Mammary epithelial cell (primary cell): ENCODE results near the gene PGM1.

Experiments
- EZH2 ChIP-seq: IDR thresholded peaks from 2 replicates; pipeline ENCODE4 v1.6.1; 2012; ENCODE audit warnings: low read length, inconsistent platforms, borderline replicate concordance
- TF ChIP-seq, protein P1 (sequence below), 2 donors: IDR thresholded peaks in 1 of 2; conservative IDR thresholded peaks in 1 of 2; 2 replicates each; pipeline ENCODE4 v1.5.1; 2011 to 2012; ENCODE audit warnings: inconsistent platforms in 2 of 2, low read length in 2 of 2, mild to moderate bottlenecking in 2 of 2, control low read depth in 1 of 2, low read depth in 1 of 2; ENCODE audit not compliant: insufficient read depth in 1 of 2; ENCODE audit errors: extremely low read depth in 1 of 2

DNA sequence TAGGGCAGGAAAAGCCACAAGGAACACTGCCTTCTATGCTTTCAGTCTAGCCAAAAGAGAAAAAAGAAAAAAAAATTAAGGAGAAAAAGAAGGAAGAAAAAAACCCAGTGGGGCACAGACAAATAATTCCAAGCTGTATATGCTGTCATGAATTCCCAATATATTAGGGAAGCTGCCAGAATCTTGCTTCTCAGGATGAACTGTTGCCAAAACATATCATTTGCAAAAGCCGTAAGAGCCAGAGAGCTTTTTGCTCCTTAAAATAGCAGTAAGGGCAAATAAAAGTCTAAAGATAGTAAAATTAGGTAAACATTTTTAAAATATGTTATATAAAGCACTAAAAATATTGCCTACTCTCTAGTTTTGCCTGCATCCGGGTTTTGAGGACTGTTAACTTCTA lies 52.1 kb downstream of the PGM1 start:
- TF ChIP-seq EZH2: no peak
- TF ChIP-seq, protein P1, sequence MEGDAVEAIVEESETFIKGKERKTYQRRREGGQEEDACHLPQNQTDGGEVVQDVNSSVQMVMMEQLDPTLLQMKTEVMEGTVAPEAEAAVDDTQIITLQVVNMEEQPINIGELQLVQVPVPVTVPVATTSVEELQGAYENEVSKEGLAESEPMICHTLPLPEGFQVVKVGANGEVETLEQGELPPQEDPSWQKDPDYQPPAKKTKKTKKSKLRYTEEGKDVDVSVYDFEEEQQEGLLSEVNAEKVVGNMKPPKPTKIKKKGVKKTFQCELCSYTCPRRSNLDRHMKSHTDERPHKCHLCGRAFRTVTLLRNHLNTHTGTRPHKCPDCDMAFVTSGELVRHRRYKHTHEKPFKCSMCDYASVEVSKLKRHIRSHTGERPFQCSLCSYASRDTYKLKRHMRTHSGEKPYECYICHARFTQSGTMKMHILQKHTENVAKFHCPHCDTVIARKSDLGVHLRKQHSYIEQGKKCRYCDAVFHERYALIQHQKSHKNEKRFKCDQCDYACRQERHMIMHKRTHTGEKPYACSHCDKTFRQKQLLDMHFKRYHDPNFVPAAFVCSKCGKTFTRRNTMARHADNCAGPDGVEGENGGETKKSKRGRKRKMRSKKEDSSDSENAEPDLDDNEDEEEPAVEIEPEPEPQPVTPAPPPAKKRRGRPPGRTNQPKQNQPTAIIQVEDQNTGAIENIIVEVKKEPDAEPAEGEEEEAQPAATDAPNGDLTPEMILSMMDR (conservative IDR thresholded peaks at IDR 0.05 in 1 of 2, IDR thresholded peaks at IDR 0.05 in 1 of 2; ENCODE audit: extremely low read depth in 1 of 2, insufficient read depth in 1 of 2, low read depth in 1 of 2, low read length in 2 of 2): no peak
